Measurements from ENCODE around the gene C1orf226. TPM values are rescaled to one million over a fixed set of nuclear protein-coding genes. Genes with fewer than 3 reads are reported as not detected.
"Not testable (repeated sequence)": the region's sequence is repeated elsewhere in the genome, so short reads cannot be mapped to it uniquely, and the experiment has no call there.

Gene C1orf226
- total and polyA plus RNA-seq, 10 of the 15 experiments (the other 5 are each of a cell fraction or from before 2014, with no cell fraction given), result not detected

- DNase-seq (ENCODE audit: low read depth, low spot score); H3K36me3 ChIP-seq (ENCODE audit: control insufficient read depth in 2 of 2, insufficient read depth in 2 of 2, low read length in 1 of 2); H3K27ac ChIP-seq (ENCODE audit: control insufficient read depth, insufficient read depth); H3K9me3 ChIP-seq (replicated peaks; ENCODE audit: control insufficient read depth, insufficient read depth, low read length); H3K4me1 ChIP-seq (ENCODE audit: control insufficient read depth, insufficient read depth, low read length); FAIRE-seq; H3K9ac ChIP-seq (ENCODE audit: control insufficient read depth, insufficient read depth, low read length); BruUV-seq (replicated peaks); RAD21 ChIA-PET (ENCODE audit: unreplicated experiment); in situ Hi-C loops (cut with MboI); H4K20me1 ChIP-seq (ENCODE audit: control insufficient read depth, insufficient read depth); intact Hi-C loops (cut with micrococcal nuclease; ENCODE audit: unreplicated experiment); POLR2A ChIA-PET; H3K4me2 ChIP-seq (ENCODE audit: control insufficient read depth, insufficient read depth); H2AFZ ChIP-seq (ENCODE audit: control insufficient read depth, low read depth, low read length); H3K79me2 ChIP-seq (ENCODE audit: control insufficient read depth, insufficient read depth, low read length); H3K27me3 ChIP-seq (replicated peaks in 1 of 2; ENCODE audit: control insufficient read depth in 2 of 2, insufficient read depth in 2 of 2, low read length in 1 of 2); ATAC-seq; H3K4me3 ChIP-seq: not testable (repeated sequence)
- SMC1A ChIA-PET (ENCODE audit: uncharacterized antibody, unreplicated experiment), result interaction anchor here (1.7 kb wide), 1 partner anchor 10 kb away, joined by 4 read pairs; no protein-coding TSS in a partner anchor
- WGBS (ENCODE audit: insufficient coverage, insufficient replicate concordance, low lambda C conversion rate, missing lambda C conversion rate), result 43% methylated on average over 7 of the region's 7 CpGs
- CTCF ChIA-PET, result interaction anchor here (1.2 kb wide), 1 partner anchor 10 kb away, joined by 3 read pairs; no protein-coding TSS in a partner anchor
Measured at GRCh38 chr1:162418584-162418983, 37.1 kb downstream of the C1orf226 start.

DNA sequence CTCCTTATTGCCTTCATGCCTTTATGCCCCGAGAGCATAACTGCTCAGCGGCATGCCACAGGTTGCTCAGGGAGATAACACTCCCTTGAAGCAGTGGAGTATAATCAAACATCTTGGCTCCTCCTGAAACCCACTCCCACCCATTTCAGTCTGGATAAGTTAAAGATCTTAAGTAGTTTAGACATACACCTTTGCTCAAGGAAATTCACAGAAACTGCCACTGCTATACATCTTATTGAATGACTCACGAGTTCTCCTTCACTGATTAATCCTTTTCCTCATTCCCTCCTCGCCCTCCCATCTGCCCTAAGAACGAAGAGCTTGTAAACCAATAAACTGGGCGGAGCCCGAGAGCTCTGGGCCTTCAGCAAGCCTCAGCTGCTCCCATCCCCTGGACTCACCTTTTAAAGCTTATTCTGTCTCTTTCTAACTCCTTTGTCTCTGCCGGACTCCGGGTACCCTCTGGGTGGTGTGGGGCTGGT is 38.0 kb downstream of the C1orf226 start:
- H3K4me2 ChIP-seq (ENCODE audit: control insufficient read depth, insufficient read depth); ATAC-seq; CTCF ChIA-PET; H3K27ac ChIP-seq (ENCODE audit: control insufficient read depth, insufficient read depth); H3K27me3 ChIP-seq (replicated peaks in 1 of 2; ENCODE audit: control insufficient read depth in 2 of 2, insufficient read depth in 2 of 2, low read length in 1 of 2); H2AFZ ChIP-seq (ENCODE audit: control insufficient read depth, low read depth, low read length); H3K79me2 ChIP-seq (ENCODE audit: control insufficient read depth, insufficient read depth, low read length); H3K9ac ChIP-seq (ENCODE audit: control insufficient read depth, insufficient read depth, low read length); H4K20me1 ChIP-seq (ENCODE audit: control insufficient read depth, insufficient read depth); RAD21 ChIA-PET (ENCODE audit: unreplicated experiment); H3K4me1 ChIP-seq (ENCODE audit: control insufficient read depth, insufficient read depth, low read length); in situ Hi-C loops (cut with MboI); H3K9me3 ChIP-seq (replicated peaks; ENCODE audit: control insufficient read depth, insufficient read depth, low read length); H3K36me3 ChIP-seq (ENCODE audit: control insufficient read depth in 2 of 2, insufficient read depth in 2 of 2, low read length in 1 of 2); DNase-seq (ENCODE audit: low read depth, low spot score); H3K4me3 ChIP-seq; POLR2A ChIA-PET; BruUV-seq (replicated peaks); FAIRE-seq; intact Hi-C loops (cut with micrococcal nuclease; ENCODE audit: unreplicated experiment): not testable (repeated sequence)
- WGBS (ENCODE audit: insufficient coverage, insufficient replicate concordance, low lambda C conversion rate, missing lambda C conversion rate), result 52% methylated on average over 9 of the region's 9 CpGs
- SMC1A ChIA-PET (ENCODE audit: uncharacterized antibody, unreplicated experiment), result interaction anchor here (1.3 to 1.7 kb wide), 2 partner anchors 9 to 11 kb away, joined by 3 to 4 read pairs; no protein-coding TSS in a partner anchor
